Measurements from ENCODE around the gene ITPKB.

ITPKB gene

DNA sequence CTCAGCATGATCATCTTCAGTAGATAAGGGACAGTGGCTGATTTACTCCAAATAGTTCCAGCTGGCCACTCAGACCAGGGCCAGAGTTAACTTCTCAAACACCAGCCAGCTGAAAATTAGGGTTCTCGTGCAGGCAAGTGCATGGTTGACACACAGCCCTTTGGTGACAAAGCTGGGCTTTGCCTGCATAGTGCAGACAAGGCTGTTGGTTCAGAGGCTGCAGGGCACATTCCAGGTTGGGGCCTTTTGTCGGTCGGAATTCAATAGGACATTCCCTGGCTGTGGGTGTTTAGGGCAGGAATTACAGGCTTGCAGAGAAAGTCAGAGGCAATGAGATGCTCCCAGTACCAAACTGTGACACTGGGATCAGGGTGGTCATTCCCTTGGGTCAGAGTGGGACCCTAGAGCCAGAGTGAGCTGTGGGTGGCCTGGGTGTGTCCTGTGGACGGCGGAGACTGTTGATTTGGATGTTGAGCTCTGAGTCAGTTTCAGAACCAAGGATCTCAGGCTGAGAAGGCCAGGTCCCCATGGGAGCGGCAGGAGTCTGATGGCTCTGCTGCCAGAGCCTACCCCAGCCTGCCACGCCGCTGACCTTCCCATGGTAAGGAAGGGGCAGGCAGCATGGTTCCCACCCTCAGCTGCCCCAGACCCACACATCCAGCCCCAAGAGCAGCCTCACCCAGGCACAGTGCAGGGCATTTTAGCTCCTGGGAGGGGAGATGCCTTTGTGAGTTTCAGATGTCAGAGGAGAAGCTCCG is 134.3 kb downstream of the ITPKB start:
- no CpG with 5 or more reads among the region's 9 CpGs for WGBS, 2 donors (ENCODE audit: extremely low coverage in 2 of 2, insufficient read length in 2 of 2, insufficient replicate concordance in 1 of 2)
- Histone ChIP-seq H2BK15ac (ENCODE audit: low read length) (peak overlapping the region; percentile 80), H2AFZ (ENCODE audit: low read length) (peak overlapping the region; percentile 43), H3K36me3 (replicated peaks in 1 of 2; ENCODE audit: control insufficient read depth in 2 of 2, insufficient read depth in 2 of 2, low read length in 2 of 2) (no peaks in the 10 kb centered on the region), H3K9me3 (replicated peaks in 1 of 2; ENCODE audit: control insufficient read depth in 2 of 2, insufficient read depth in 1 of 2, low read depth in 1 of 2, low read length in 2 of 2) (no peaks in the 10 kb centered on the region), H3K4me3 (ENCODE audit: low read length in 2 of 2) (no peak overlapping the region), H3K79me1 (ENCODE audit: low read depth, low read length) (no peaks in the 10 kb centered on the region), H2AK5ac (ENCODE audit: low read depth, low read length) (peak overlapping the region; percentile 69), H4K91ac (ENCODE audit: low read depth, low read length, poor library complexity) (peak overlapping the region; percentile 57), H3K9ac (ENCODE audit: low read depth, low read length, poor library complexity) (peak overlapping the region; percentile 25), H4K8ac (ENCODE audit: low read depth, low read length) (no peak overlapping the region), H3K14ac (ENCODE audit: low read length) (no peak overlapping the region), H3K4ac (ENCODE audit: low read length) (no peak overlapping the region), H2BK12ac (ENCODE audit: low read length) (peak overlapping the region; percentile 96), H2BK120ac (ENCODE audit: low read depth, low read length) (peak overlapping the region; percentile 35), H3K27me3 (ENCODE audit: control insufficient read depth in 3 of 3, insufficient read depth in 3 of 3, low read depth in 1 of 3, low read length in 3 of 3) (peaks cover 0 to 67% (median 0%) of the 10 kb centered on the region in 3 experiments), H2BK5ac (ENCODE audit: low read length) (peak overlapping the region; percentile 83), H3K18ac (ENCODE audit: low read length) (peak overlapping the region; percentile 97), H3K23ac (ENCODE audit: low read depth, low read length, poor library complexity) (peak overlapping the region; percentile 23), H3K4me2 (ENCODE audit: insufficient read depth, low read length, poor library complexity, severe bottlenecking) (peak overlapping the region; percentile 21), H3K27ac (replicated peaks; ENCODE audit: low read length) (peak overlapping the region; percentile 50), H3K4me1 (ENCODE audit: control insufficient read depth in 2 of 2, insufficient read depth in 1 of 2, low read depth in 1 of 2, low read length in 2 of 2) (peaks cover 3 to 30% of the 10 kb centered on the region in 2 donors)
- DNase-seq (ENCODE audit: low spot score) = peak; percentile 57

DNA sequence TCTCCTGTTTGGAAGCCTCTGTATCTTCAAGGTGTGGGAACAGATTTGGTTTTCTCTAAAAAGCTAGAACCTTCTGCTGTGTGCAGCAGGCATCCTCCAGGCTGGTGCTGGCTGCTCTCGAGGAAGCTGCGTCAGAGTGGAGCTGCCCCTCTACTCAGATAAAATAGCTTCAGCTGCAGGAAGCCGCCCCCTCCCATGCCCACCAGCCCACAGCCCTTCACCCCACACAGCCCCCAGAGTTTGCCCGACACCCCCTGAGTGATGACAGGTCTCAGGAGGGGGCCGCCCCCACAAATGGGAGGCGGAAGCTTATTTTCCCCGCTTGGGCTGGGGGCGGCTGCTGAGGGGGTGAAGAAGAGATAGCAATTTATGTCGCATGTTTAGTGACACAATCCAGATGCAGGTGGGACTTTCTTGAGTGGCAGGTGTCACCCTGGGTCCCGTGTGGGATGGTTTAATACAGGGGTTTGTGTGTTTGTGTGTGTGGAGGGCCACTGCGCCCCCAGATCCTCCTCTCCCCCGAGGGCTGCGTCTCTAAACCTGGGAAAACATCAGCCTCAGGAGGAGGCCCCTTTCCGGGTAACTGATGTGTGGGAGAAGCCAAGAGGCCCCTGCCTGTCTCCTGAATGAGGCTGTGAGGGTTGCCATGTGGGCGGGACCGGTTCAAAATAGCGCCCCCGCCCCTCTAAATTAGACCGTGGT is 135.1 kb downstream of the ITPKB start:
- Histone ChIP-seq H4K91ac (ENCODE audit: low read depth, low read length, poor library complexity) (no peak overlapping the region), H3K9ac (ENCODE audit: low read depth, low read length, poor library complexity) (no peak overlapping the region), H3K9me3 (replicated peaks in 1 of 2; ENCODE audit: control insufficient read depth in 2 of 2, insufficient read depth in 1 of 2, low read depth in 1 of 2, low read length in 2 of 2) (no peaks in the 10 kb centered on the region), H2BK12ac (ENCODE audit: low read length) (no peak overlapping the region), H3K36me3 (replicated peaks in 1 of 2; ENCODE audit: control insufficient read depth in 2 of 2, insufficient read depth in 2 of 2, low read length in 2 of 2) (no peaks in the 10 kb centered on the region), H3K4me2 (ENCODE audit: insufficient read depth, low read length, poor library complexity, severe bottlenecking) (no peak overlapping the region), H2BK5ac (ENCODE audit: low read length) (peak overlapping the region; percentile 77), H2BK15ac (ENCODE audit: low read length) (peak overlapping the region; percentile 10), H4K8ac (ENCODE audit: low read depth, low read length) (no peak overlapping the region), H3K4me3 (ENCODE audit: low read length in 2 of 2) (no peak overlapping the region), H3K27ac (replicated peaks; ENCODE audit: low read length) (no peak overlapping the region), H2AK5ac (ENCODE audit: low read depth, low read length) (peak overlapping the region; percentile 78), H3K18ac (ENCODE audit: low read length) (peak overlapping the region; percentile 82), H3K23ac (ENCODE audit: low read depth, low read length, poor library complexity) (no peak overlapping the region), H3K14ac (ENCODE audit: low read length) (no peak overlapping the region), H2AFZ (ENCODE audit: low read length) (peak overlapping the region; percentile 43), H3K27me3 (ENCODE audit: control insufficient read depth in 3 of 3, insufficient read depth in 3 of 3, low read depth in 1 of 3, low read length in 3 of 3) (peaks cover 0 to 62% (median 0%) of the 10 kb centered on the region in 3 experiments), H3K4ac (ENCODE audit: low read length) (no peak overlapping the region), H3K79me1 (ENCODE audit: low read depth, low read length) (no peaks in the 10 kb centered on the region), H2BK120ac (ENCODE audit: low read depth, low read length) (no peak overlapping the region), H3K4me1 (ENCODE audit: control insufficient read depth in 2 of 2, insufficient read depth in 1 of 2, low read depth in 1 of 2, low read length in 2 of 2) (peaks cover 3 to 30% of the 10 kb centered on the region in 2 donors)
- no peak for DNase-seq (ENCODE audit: low spot score)
- WGBS, 2 donors (ENCODE audit: extremely low coverage in 2 of 2, insufficient read length in 2 of 2, insufficient replicate concordance in 1 of 2) = no CpG with 5 or more reads among the region's 19 CpGs

DNA sequence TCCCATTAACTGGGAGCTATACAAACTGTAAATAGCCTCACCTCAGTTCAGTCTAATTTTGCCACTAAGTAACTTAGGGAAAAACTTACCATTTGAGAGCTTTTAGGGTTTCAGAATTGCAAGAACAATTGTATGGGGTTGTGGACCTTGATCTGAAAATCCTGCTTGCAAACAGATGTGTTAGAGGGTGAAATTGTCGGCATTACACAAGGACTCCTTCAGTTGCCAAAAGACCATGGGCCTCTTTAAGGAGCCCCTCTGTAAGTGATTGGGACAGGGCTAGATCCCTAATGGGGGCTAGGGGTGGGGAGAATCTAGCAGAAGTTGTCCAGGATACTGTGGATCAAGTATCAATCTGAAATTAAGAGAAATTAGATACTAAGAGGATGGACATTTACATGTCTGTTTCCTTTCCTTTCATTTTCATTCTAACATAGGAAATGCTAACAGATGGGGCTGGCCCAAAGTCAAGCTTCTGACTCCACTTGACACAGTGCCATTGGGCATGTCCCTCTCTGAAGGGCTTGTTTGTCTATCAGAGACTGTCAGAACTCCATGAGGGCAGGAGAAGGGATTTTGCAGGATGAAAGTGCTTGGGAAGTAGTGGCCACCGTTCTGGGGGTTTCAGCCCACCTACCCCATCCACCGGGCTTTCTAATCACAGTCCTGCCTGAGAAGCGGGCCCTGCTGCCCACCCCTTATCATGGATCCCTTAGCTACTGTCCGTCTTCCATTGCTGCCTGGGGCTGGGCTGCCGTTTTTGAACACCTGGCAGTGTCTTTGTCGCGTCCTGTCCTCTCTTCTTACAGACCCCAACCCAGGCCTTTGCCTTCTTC is 135.8 kb downstream of the ITPKB start:
- H3K79me1 ChIP-seq (ENCODE audit: low read depth, low read length) = no peaks in the 10 kb centered on the region
- no peak overlapping the region for H3K9ac ChIP-seq (ENCODE audit: low read depth, low read length, poor library complexity)
- no peak overlapping the region for H4K8ac ChIP-seq (ENCODE audit: low read depth, low read length)
- no peak overlapping the region for H2BK120ac ChIP-seq (ENCODE audit: low read depth, low read length)
- H2BK5ac ChIP-seq (ENCODE audit: low read length) = peak overlapping the region; percentile 77
- no CpG with 5 or more reads among the region's 8 CpGs for WGBS, 2 donors (ENCODE audit: extremely low coverage in 2 of 2, insufficient read length in 2 of 2, insufficient replicate concordance in 1 of 2)
- no peak overlapping the region for H2BK15ac ChIP-seq (ENCODE audit: low read length)
- no peaks in the 10 kb centered on the region for H3K36me3 ChIP-seq (replicated peaks in 1 of 2; ENCODE audit: control insufficient read depth in 2 of 2, insufficient read depth in 2 of 2, low read length in 2 of 2)
- DNase-seq (ENCODE audit: low spot score) = no peak
- peaks cover 0 to 61% (median 0%) of the 10 kb centered on the region in 3 experiments for H3K27me3 ChIP-seq (ENCODE audit: control insufficient read depth in 3 of 3, insufficient read depth in 3 of 3, low read depth in 1 of 3, low read length in 3 of 3)
- no peak overlapping the region for H2AFZ ChIP-seq (ENCODE audit: low read length)
- H3K4me3 ChIP-seq (ENCODE audit: low read length in 2 of 2) = no peak overlapping the region
- no peak overlapping the region for H3K14ac ChIP-seq (ENCODE audit: low read length)
- H3K4me1 ChIP-seq (ENCODE audit: control insufficient read depth in 2 of 2, insufficient read depth in 1 of 2, low read depth in 1 of 2, low read length in 2 of 2) = peaks cover 3 to 27% of the 10 kb centered on the region in 2 donors
- H3K23ac ChIP-seq (ENCODE audit: low read depth, low read length, poor library complexity) = no peak overlapping the region
- H2AK5ac ChIP-seq (ENCODE audit: low read depth, low read length) = no peak overlapping the region
- no peak overlapping the region for H4K91ac ChIP-seq (ENCODE audit: low read depth, low read length, poor library complexity)
- H3K9me3 ChIP-seq (replicated peaks in 1 of 2; ENCODE audit: control insufficient read depth in 2 of 2, insufficient read depth in 1 of 2, low read depth in 1 of 2, low read length in 2 of 2) = no peaks in the 10 kb centered on the region
- H3K27ac ChIP-seq (replicated peaks; ENCODE audit: low read length) = no peak overlapping the region
- peak overlapping the region; percentile 6 for H3K18ac ChIP-seq (ENCODE audit: low read length)
- no peak overlapping the region for H2BK12ac ChIP-seq (ENCODE audit: low read length)
- no peak overlapping the region for H3K4ac ChIP-seq (ENCODE audit: low read length)
- no peak overlapping the region for H3K4me2 ChIP-seq (ENCODE audit: insufficient read depth, low read length, poor library complexity, severe bottlenecking)
